ENCODE measurements around the gene BTLA. TPM values are rescaled to one million over a fixed set of nuclear protein-coding genes. Genes with fewer than 3 reads are reported as not detected.

Gene BTLA
- total RNA-seq, 2 donors from 2014 or later, result 0.14 to 0.38 TPM

DNA sequence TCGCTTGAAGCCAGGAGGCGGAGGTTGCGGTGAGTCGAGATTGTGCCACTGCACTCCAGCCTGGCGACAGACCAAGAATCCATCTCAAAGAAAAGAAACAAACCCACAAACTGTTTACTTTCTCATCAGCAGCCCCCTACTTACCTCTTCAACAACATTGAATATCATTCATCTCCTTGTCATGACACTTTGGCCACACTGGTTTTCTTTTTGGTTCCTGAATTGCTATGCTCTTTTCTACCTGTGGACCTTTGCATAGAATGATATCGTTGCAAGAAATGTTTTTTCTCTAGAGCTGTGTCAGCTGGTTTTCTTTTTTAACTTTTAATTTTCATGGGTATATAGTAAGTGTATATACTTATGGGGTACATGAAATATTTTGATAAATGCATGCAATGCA is 83.9 kb downstream of the BTLA start:
- DNase-seq (ENCODE audit: low spot score), result no peak
- intact Hi-C loops (cut with DNase I), result loop anchor here in 1 of 2 donors (5.0 kb wide), 1 partner anchor 52 kb away; no protein-coding TSS in a partner anchor

Other genes starting within 250 kb of the BTLA start
- gene SLC9C1, start 205.3 kb downstream of the BTLA start, total RNA-seq, result 1 to 10 TPM in 1 of 2 donors, under 1 TPM in 1; 0.29 to 1.4 TPM
- 10 to 100 TPM in 1 of 2 donors, 1 to 10 TPM in 1; 7.7 to 17.7 TPM for gene CD200, start 166.3 kb downstream of the BTLA start, total RNA-seq
- 10 to 100 TPM; 49.1 to 54.3 TPM for gene ATG3, start 62.5 kb upstream of the BTLA start, total RNA-seq
- gene SLC35A5, start 62.6 kb upstream of the BTLA start, total RNA-seq, result 10 to 100 TPM; 28.3 to 32.0 TPM
- 1,000 to 10,000 TPM in 1 of 2 donors, 100 to 1,000 TPM in 1; 294 to 1,773 TPM for gene CCDC80, start 141.7 kb upstream of the BTLA start, total RNA-seq